PC-9 (cell line): Measurements from ENCODE around the gene CELF2.

Experiments used
- CTCF ChIP-seq: fragments of 200-600 bp; sonication (generic); conservative IDR thresholded peaks from 2 replicates; pipeline ENCODE4 v1.6.1; 2017; ENCODE audit warnings: mixed run types, antibody characterized with exemption, mild to moderate bottlenecking, moderate library complexity
- EZH2 ChIP-seq: fragments of 200-600 bp; sonication (generic); IDR thresholded peaks from 2 replicates; pipeline ENCODE4 v1.8.0; 2017; ENCODE audit warnings: antibody characterized with exemption, low read depth

- TF ChIP-seq CTCF, result no peak
- TF ChIP-seq EZH2, result no peak
Measured at GRCh38 chr10:11227103-11227502, 209.4 kb downstream of the CELF2 start.
